Measurements from ENCODE around the gene UBASH3B.
A peak's percentile ranks its signal among the peaks of the same experiment; 100 is the strongest.

UBASH3B gene

GRCh38 chr11:122785031-122785541 lies 129.6 kb downstream of the UBASH3B start:
- DNase-seq (ENCODE audit: low spot score): no peak

DNA sequence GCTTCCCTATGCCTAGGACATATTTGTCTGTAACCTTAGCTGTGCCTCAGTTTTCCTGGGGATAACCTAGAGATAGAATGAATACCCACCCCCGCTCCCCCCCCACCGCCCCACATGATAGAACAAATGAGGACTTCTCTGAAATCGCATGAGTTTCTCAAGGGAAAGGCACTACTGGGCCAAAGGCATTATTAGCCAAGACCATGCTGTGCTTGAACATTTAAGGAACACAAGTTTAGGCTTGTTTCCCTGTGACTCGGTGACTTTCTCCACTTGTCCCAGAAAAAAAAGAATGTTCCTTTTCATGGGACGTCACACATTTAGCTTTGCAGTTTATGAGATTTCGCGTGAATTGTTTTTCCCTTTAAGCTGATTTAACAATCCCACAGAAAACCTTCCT lies 131.4 kb downstream of the UBASH3B start:
- no peak for DNase-seq (ENCODE audit: low spot score)

GRCh38 chr11:122788781-122789535 lies 133.4 kb downstream of the UBASH3B start:
- DNase-seq (ENCODE audit: low spot score): no peak

DNA sequence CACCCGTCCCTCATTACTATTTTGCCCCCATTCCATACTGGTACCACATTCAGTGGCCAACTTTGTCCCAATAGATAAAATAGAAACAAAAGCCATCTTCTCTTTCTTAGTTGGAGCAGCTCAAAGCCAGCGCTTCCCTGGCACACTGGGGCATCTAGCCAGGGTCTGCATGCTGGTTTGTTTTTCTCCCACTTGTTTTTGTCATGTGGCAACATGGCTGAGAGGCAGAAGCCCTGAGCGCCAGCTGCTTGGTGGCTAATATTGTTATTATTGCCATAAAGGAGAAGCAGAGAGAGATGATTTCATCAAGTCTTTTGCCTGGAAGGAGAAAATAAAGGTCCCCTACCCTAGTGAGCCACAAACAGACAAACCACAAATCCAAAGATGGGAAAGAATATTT lies 134.4 kb downstream of the UBASH3B start:
- no peak for DNase-seq (ENCODE audit: low spot score)

- no peak for DNase-seq (ENCODE audit: low spot score)
These were observed 135.9 kb downstream of the UBASH3B start for GRCh38 chr11:122791411-122791810.

- DNase-seq (ENCODE audit: low spot score): no peak
These were observed 136.3 kb downstream of the UBASH3B start for GRCh38 chr11:122791836-122792235.

DNA sequence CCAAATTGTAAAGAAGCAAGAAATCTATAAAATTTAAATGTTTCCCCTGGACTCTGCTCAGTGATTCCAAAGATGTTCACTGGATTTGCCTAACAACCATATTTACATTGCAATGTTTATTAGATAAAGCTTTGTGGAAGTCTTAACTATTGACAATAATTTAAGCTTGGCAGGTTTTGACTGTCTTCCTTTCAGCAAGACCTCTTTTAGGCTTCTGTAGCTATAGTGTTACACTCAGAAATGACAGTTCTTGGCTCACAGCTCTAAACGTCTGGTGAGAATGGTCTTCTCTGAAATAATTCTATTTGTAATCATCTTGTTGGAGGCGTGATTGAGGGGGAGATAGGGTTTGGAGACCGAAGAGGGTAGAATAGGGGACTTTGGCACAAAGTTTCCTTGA lies 138.0 kb downstream of the UBASH3B start:
- DNase-seq (ENCODE audit: low spot score): no peak

DNA sequence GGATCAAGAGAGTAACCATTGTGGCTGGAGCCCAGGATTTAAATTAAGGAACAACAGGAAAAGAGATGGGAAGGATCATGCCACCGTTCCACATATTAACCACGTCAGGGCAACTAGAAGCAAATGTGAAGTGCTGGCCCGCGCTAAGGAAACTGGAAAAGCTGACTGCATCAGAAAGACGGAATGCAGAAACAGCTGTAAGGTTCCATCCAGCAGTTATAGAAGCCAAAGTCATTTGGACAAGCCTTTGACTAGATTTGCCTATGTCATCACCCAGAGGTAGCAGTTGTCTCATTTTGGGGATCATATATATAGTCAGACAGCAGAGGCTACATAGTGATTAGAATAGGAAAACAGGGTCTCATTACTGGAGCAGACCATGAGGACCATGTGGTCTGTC lies 139.8 kb downstream of the UBASH3B start:
- DNase-seq (ENCODE audit: low spot score): no peak

DNA sequence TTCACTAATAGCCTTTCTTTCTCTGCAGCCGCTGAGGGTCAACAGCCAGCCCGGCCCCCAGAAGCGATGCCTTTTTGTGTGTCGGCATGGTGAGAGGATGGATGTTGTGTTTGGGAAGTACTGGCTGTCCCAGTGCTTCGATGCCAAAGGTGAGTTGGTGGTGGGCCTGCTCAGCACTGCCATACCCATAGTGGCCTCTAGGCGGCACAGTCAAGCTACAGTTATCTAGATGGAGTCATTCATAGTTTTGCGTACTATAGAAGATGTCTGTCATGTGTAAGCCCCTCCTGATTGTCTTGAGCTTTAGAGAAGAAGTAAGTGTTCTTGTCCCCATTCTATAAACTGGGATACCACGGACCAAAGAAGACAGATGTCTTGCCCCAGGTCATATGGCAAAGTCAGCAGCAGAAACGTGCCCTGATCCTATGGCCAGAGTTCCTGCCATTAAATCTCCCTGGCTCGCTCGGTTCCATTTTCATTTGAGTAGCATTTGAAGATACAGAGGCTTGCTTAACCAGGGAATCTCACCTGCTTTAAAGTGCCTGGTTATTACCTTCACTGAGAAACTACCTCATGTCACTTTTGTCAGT lies 140.7 kb downstream of the UBASH3B start:
- DNase-seq (ENCODE audit: low spot score): peak; percentile 65

- no peak for DNase-seq (ENCODE audit: low spot score)
These were observed 142.1 kb downstream of the UBASH3B start for GRCh38 chr11:122797651-122798050.

- no peak for DNase-seq (ENCODE audit: low spot score)
These were observed 144.0 kb downstream of the UBASH3B start for GRCh38 chr11:122799406-122800105.

DNA sequence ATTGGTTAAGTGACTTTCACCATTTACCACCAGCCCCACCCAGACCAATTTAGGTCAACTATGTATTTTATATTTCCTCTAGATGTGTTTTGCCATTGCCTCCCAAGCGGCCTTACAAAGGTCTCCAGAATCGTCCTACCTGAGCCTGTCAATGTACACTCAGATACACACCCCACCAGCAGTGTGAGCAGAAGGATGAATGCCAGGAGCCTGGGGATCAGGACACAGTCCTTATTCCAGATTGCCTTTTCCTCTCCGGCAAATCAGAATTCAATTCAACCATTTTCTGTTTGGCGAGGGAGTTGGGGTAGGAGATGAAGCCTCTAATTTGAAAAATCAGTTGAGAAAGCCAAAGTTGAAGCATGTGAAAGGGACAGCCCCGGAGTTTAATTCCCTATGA lies 147.4 kb downstream of the UBASH3B start:
- no peak for DNase-seq (ENCODE audit: low spot score)

DNA sequence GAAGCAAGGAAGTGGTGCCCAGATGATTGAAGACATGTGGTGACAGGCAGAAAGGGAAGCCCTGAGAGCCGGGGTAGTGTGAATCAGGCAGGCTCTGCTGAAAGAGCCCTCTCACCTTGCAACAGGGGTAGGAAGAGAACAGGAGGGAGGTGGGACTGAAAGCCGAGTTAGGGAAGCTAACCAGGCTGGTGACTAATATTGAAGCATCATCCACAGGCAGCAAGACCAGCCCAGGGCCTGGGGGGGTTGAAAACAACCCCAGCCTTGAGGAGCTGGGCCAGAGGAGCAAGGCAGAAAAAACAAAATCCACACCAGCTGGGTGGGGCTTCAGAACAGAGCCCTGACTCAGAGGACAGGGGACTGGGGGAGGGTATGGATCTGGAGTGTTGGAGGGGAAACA lies 147.8 kb downstream of the UBASH3B start:
- no peak for DNase-seq (ENCODE audit: low spot score)

GRCh38 chr11:122803716-122804115 lies 148.2 kb downstream of the UBASH3B start:
- no peak for DNase-seq (ENCODE audit: low spot score)

GRCh38 chr11:122804161-122804560 lies 148.6 kb downstream of the UBASH3B start:
- DNase-seq (ENCODE audit: low spot score): no peak

DNA sequence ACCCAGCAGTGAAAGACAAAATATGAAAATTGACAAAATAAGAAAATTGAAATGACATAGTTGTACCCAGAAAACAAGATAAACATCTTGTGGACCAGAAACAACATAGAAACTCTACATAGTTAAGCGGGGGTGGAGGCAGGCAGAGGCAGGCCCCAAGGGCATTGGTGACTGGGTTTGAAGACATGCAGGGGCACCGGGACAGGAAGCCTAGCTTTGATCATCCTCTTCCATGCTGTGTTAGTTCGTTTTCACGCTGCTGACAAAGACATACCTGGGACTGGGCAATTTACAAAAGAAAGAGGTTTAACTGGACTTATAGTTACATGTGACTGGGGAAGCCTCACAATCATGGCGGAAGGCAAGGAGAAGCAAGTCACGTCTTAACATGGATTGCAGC lies 149.3 kb downstream of the UBASH3B start:
- no peak for DNase-seq (ENCODE audit: low spot score)

DNA sequence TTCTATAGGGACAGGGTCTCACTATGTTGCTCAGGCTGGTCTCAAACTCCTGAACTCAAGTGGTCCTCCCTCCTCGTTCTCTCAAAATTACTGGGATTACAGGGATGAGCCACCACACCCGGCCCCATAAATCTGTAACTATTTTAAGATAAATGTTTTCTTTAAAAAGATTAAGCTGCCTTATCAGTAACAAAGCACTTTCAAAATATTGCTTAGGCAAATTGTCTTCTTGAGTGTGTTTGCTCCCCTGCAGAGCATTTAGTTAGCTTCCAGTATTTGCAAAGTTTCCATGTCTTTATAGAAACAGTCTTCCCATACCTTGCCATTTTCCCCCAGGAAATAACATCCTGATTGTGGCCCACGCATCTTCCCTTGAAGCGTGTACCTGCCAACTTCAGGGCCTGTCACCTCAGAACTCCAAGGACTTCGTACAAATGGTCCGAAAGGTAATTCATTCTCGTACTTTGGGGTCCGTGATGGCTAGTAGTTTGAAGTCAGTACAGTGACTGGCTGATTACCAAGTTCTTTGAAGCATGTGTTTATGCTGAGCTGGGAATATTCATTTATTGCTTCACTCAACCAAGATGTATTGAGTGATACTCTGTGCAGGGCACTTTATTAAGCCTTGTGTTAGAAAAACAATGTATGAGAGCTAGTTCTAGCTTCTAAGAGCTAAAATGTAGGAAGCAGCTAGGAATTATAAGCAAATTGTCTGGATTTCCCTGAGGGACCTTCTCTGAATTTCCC lies 152.4 kb downstream of the UBASH3B start:
- DNase-seq (ENCODE audit: low spot score): no peak

- no peak for DNase-seq (ENCODE audit: low spot score)
These were observed 153.0 kb downstream of the UBASH3B start for GRCh38 chr11:122808478-122808869.

- DNase-seq (ENCODE audit: low spot score): no peak
These were observed 154.3 kb downstream of the UBASH3B start for GRCh38 chr11:122809866-122810265.

- no peak for DNase-seq (ENCODE audit: low spot score)
These were observed 156.2 kb downstream of the UBASH3B start for GRCh38 chr11:122811721-122812120.

DNA sequence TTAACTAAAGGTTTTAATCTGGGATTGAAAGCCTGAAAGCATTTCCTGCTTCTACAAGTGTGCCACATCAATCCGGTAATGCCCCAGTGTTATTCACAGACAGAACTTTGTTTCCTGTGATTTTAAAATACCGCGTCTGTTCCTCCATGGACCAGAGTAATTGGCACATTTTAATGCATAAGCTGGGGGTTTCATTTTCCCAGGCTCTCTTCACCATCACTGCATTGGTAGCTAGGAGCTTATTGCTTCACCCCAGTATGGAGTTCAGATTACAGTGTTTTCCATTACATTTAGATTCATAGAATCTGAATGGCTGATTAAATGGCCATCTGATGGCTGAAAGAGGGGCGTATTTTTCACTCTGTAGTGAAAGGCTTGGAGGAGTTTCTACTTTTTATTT lies 157.1 kb downstream of the UBASH3B start:
- no peak for DNase-seq (ENCODE audit: low spot score)

DNA sequence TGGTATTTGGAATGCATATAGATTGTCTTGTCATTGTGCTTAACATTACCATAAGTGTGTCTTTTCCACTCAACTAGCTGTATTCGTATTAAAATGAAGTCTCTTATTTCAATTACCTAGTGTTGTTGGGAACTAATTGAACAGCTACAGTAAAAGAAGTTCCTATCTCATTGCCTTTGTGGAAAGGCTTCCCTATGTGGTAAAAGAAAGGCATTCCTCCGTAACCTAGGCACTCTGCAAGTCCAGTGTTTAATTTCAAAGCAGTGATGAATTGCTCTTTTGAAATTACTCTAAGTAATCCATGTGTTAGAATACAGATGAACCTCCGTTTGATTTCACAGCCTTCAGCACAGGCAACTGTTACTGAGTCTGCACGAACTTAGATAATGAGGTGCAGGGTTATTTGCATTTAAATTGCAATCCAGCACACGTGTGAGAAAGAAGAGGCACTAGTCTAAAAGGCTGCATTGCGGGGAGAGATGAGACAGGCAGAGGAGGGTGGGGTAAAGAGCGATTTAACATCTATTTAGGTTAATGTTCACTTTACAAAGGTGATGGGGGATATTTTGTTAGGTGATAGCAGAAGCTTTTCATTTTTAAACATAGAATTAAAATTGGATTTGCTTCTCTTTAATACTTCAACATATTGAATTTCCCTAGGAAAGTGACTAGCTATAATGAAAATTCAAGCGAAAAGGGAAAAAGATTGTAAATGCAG lies 157.8 kb downstream of the UBASH3B start:
- DNase-seq (ENCODE audit: low spot score): no peak

All from ecto neural progenitor cell (in vitro differentiated cells).